ENCODE data around the gene OPN1SW.

OPN1SW gene

DNA sequence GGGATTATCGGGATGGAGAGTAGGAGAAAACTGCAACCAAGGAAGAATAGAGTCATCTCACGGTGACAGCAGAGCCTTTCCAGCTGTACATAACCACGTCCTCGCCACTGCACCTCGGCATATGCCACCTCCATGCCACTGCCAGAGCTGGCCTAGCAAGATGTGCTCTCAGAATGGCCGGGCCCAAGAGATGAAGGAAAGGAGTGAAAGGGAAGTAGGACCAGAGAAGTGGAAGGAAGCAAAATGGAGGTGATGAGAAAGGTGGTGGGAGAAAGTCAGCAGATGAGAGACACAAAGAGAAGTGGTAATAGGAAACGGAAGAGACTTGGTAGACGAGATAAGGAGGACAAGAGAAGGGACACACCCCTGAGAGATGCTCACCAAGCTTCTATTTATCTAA is 44.4 kb downstream of the OPN1SW start:
- DNase-seq = no peak

- DNase-seq = no peak
Measured at GRCh38 chr7:128729494-128729893, 46.1 kb downstream of the OPN1SW start.

DNA sequence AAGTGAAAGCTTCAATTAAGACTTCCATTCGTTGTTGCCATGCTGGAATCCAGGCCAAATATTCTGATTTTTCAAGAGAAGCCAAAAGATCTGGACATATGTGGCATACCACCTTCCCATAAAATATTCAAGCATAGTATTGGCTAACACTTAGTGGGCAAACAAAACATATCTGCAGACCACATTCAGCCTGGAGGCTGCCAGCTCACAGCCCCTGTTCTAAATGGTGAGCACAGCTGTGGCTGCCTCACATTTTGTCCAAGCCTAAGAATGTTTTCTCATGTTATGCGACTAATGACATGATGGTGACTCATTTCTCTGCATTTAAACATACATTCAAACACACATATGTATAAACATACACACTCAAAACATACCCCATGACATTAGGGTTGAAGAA is 47.0 kb downstream of the OPN1SW start:
- no peak for DNase-seq

GRCh38 chr7:128727239-128727638 is 48.4 kb downstream of the OPN1SW start:
- DNase-seq = no peak

- no peak for DNase-seq
Measured at GRCh38 chr7:128726737-128727072, 48.9 kb downstream of the OPN1SW start.

GRCh38 chr7:128726059-128726736 is 49.4 kb downstream of the OPN1SW start:
- DNase-seq = no peak

GRCh38 chr7:128725531-128725930 is 50.1 kb downstream of the OPN1SW start:
- no peak for DNase-seq

GRCh38 chr7:128724743-128725142 is 50.9 kb downstream of the OPN1SW start:
- no peak for DNase-seq
